GM18907 (cell line): ENCODE results near the gene CLPTM1L.
"Not testable (repeated sequence)": the region's sequence is repeated elsewhere in the genome, so short reads cannot be mapped to it uniquely, and the experiment has no call there.

ENCODE experiments used
- ATAC-seq: cut with Tn5 transposase; IDR thresholded peaks from one replicate; pipeline ENCODE4 v1.9.1; 2021; ENCODE audit warnings: mild to moderate bottlenecking, moderate library complexity; ENCODE audit not compliant: unreplicated experiment

Gene CLPTM1L

DNA sequence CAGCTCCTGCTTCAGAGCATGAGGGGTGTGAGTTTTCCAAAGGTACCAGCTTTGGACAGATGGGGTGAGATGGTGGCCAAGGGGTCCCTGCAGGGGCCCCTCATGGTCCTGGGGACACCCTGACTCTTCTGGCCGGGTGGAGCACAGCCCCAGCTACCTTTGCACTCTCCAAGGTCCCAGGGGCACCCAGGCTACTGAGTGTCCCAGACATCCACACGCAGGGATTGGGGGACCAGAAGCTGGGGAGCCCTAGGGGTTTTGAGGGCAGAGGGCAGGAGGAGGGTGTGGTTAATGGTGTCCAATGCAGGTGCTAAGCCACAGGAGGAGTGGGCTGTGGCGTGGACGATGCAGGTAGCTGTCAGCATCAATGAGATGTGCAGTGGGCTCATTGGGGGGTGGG is 16.0 kb upstream of the CLPTM1L start:
- no peak for ATAC-seq

DNA sequence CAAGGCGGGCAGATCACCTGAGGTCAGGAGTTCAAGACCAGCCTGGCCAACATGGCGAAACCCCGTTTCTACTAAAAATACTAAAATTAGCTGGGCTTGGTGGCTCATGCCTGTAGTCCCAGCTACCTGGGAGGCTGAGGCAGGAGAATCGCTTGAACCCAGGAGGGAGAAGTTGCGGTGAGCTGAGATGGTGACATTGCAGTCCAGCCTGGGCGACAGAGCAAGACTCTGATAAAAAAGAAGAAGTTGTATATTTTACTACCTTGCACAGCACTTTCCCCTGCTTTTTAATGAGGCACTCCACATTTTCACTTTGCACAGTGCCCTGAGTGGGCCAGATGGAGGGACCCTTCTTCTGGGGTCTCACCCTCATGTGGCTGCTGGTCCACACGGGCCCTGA is 15.5 kb upstream of the CLPTM1L start:
- ATAC-seq: not testable (repeated sequence)

DNA sequence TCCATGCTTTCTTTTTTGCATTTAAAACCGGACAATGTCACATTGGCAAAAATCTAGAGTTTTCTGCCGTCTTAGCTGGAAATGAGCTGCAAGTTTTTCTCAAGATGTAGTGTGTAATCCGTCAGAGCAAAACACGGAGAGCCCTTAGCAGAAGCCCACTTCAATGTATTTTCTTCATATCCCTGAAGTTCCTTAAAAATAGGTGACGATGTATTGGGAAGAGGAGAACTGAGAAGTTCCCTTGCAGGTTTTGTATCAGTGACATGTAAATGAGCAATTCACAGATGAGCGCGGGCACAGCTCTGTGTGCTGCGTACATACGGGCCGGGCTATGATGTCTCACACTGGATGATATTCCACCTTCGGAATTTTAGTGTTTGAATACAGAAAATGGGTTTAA is 14.8 kb upstream of the CLPTM1L start:
- no peak for ATAC-seq

GRCh38 chr5:1359031-1359645 is 14.2 kb upstream of the CLPTM1L start:
- no peak for ATAC-seq

GRCh38 chr5:1358726-1359025 is 13.8 kb upstream of the CLPTM1L start:
- ATAC-seq: no peak

- ATAC-seq: no peak
Measured at GRCh38 chr5:1357946-1358725, 13.2 kb upstream of the CLPTM1L start.

- no peak for ATAC-seq
Measured at GRCh38 chr5:1356873-1357787, 12.2 kb upstream of the CLPTM1L start.

- no peak for ATAC-seq
Measured at GRCh38 chr5:1354576-1354975, 9.7 kb upstream of the CLPTM1L start.

DNA sequence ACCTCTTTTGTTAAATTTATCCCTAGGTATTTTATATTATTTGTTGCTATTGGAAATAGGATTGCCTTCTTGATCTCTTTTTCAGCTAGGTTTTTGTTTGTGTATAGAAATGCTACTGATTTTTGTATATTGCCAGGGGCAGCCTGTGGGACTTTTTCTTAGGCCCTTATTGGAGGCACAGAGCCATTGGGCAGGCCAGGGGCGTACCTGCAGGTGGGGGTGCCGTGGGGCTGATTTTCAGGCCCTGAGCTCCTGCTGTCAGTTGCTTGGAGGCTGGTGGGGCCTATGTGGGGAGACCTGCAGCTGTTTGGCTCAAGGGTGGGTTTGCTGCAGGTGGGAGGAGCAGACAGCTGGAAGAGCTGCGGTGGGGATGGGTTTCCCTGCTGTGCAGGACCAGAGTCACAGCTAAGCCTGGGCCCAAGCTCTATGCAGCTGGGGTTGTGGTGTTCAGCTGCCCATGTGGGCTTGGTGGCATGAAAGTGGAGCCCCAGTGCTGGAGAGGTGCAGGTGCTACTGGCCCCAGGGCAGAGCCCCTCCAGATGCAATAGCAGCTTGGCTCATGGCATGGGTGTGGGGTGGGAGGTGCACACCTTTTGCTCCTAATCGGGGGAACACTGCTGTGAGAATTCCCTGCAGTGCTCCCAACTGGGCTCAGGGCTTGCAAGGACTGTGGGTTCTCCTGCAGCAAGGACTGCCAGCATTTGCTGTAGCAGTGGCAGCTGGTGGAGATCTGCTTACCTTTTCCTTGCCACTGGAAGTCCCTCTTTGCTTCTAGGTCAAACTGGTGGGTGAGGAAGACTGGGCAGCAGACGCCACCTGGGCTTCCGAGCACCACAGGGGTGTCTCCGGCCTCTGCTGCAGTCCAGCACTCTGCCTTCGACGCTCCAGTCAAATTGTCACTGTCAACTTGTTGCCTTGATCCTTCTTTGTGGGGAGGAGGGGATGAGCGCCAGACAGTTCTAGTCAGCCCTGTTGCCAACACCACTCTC is 7.6 kb upstream of the CLPTM1L start:
- no peak for ATAC-seq

DNA sequence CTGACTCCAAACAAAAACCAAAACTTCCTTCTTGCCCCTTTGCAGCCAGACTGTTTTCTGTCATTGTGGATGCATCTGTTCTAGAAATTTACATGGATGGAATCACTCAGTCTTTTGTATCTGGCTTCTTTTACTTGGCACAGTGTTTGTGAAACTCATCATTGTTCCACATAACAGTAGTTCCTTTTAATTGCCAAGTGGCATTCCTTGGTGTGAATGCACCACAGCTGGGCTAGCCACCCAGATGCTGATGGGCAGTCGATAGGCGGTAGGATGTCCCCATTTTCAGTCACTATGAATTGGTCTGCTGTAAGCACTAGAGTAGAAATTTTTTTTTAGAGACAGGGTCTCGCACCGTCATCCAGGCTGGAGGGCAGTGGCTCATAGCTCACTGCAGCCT is 6.3 kb upstream of the CLPTM1L start:
- no peak for ATAC-seq

DNA sequence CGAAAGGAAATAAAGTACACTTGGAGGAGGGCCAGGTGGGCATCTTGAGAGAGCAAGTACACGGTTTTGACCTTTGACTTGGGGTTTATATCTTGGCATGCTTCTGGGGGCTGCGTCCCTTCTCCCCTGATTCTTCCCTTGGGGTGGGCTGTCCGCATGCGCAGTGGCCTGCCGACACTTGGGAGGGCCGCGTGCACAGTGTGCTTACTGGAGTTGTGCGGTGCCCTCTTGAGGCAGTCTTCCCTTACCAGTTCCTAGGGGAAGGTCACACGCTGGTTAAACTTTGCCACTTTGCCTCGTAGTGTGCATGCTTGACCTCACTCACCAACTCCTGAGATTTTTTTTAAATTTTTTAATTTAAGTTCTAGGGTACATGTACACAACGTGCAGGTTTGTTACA is 4.3 kb upstream of the CLPTM1L start:
- no peak for ATAC-seq

DNA sequence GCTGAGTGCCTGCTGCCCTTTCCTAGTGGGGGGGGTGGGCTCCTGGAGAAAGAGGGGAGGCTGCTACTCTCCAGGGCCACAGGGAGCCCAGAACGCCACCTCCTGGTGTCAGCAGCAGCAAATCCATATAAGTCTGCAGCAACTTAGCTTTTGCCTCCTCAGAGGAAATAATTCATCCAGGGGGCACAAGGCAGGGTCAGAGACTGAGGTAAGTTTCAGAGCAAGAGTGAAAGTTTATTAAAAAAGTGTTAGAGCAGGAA is 4.0 kb upstream of the CLPTM1L start:
- no peak for ATAC-seq

GRCh38 chr5:1347571-1347970 is 2.7 kb upstream of the CLPTM1L start:
- no peak for ATAC-seq

GRCh38 chr5:1346627-1347440 is 1.9 kb upstream of the CLPTM1L start:
- ATAC-seq: no peak

DNA sequence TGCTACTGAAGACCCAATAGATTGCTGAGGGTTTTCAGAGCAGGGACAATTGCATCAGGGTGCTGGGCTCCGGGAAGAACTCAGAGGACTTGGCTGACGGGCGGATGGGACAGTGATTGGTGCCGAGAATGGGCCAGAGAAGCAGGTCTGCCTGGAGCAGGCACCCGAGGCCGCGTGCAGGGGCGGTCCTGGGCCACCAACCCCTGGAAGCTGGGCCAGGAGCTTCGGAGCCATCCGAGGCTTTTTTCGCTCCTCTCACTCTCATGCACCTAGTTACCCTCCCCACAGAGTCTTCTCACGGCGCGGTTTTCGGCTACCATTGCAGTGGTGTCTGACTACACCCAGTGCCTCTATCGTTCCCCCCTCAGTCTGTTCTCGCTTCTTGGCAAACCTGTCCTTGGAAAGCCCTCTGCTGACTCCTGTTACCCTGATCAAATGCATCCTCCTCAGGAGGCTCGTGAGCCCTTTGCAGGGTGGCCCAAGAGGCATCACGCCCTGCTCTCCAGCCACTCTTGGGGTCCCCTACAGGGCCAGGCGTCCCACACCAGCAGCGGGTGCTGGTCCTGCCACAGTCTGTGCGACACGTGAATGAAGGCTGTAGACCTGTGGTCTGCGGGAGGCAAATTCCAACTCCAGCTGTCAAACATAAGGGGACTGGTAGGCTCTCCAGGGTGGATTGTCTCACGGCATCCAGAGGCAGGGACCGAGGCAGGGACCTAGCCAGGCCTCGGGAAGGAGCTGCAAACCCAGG is 1.2 kb upstream of the CLPTM1L start:
- no peak for ATAC-seq

- peak; percentile 35 for ATAC-seq
Measured at GRCh38 chr5:1343931-1344901, 683 bp downstream of the CLPTM1L start.

- ATAC-seq: no peak
Measured at GRCh38 chr5:1343315-1343751, 1.6 kb downstream of the CLPTM1L start.

- ATAC-seq: not testable (repeated sequence)
Measured at GRCh38 chr5:1342711-1343110, 2.2 kb downstream of the CLPTM1L start.
